ENCODE data around the gene OBSCN.

Gene OBSCN

DNA sequence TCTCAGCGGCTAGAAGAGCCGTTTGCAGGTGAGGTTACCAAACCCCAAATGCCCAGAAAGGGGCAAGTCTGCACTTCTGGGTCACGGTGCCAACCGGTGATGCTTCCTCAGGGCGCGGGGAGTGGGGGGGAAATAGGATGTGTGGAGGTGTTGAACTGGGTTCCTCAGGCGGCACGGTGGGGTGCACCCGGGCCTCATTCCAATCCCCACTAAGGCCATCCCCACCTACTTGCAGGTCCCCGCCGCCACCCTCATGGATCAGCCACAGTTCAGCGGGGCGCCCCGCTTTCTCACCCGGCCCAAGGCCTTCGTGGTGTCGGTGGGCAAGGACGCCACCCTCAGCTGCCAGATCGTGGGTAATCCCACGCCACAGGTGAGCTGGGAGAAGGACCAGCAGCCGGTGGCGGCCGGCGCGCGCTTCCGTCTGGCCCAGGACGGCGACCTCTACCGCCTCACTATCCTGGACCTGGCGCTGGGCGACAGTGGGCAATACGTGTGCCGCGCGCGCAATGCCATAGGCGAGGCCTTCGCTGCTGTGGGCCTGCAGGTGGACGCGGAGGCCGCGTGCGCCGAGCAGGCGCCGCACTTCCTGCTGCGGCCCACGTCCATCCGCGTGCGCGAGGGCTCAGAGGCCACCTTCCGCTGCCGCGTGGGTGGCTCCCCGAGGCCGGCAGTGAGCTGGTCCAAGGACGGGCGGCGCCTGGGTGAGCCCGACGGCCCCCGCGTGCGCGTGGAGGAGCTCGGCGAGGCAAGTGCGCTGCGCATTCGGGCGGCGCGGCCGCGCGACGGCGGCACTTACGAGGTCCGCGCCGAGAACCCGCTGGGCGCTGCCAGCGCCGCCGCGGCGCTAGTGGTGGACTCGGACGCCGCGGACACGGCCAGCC is 3.9 kb downstream of the OBSCN start:
- TF ChIP-seq CTCF (IDR thresholded peaks at IDR 0.05) = no peak

DNA sequence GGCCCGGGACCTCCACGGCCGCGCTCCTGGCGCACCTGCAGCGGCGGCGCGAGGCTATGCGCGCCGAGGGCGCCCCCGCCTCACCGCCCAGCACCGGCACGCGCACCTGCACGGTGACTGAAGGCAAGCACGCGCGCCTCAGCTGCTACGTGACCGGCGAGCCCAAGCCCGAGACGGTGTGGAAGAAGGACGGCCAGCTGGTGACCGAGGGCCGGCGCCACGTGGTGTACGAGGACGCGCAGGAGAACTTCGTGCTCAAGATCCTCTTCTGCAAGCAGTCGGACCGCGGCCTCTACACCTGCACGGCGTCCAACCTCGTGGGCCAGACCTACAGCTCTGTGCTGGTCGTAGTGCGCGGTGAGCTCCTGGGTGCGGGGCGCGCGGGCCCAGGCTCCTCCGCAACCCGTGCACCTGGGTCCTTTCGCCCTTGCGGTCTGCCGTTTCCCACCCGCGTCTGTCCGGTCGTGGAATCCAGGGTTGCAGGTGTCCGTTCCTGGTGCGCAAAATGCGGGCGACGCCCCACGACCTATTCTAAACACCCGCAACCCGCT is 4.6 kb downstream of the OBSCN start:
- no peak for TF ChIP-seq CTCF (IDR thresholded peaks at IDR 0.05)

GRCh38 chr1:228212966-228213844 is 5.4 kb downstream of the OBSCN start:
- peak; percentile 71 for TF ChIP-seq CTCF (IDR thresholded peaks at IDR 0.05)

- TF ChIP-seq CTCF (IDR thresholded peaks at IDR 0.05) = no peak
Measured at GRCh38 chr1:228213917-228214808, 6.3 kb downstream of the OBSCN start.

- TF ChIP-seq CTCF (IDR thresholded peaks at IDR 0.05) = no peak
Measured at GRCh38 chr1:228214921-228215662, 7.2 kb downstream of the OBSCN start.

GRCh38 chr1:228215663-228216116 is 7.8 kb downstream of the OBSCN start:
- no peak for TF ChIP-seq CTCF (IDR thresholded peaks at IDR 0.05)

Data from LNCAP (cell line).